Body of pancreas (tissue), 4 donors: ENCODE results near the gene CLNK.

ENCODE experiments used
- CTCF ChIP-seq, 7 experiments: fragments of 450-650 bp in 4 of 7; fragments of 200-600 bp in 3 of 7; sonication (generic) in 3 of 7; IDR thresholded peaks; one replicate each; pipeline ENCODE4 v1.5.1; 2016 to 2019; ENCODE audit warnings: antibody characterized with exemption in 7 of 7
- POLR2A ChIP-seq, 3 donors: fragments of 450-650 bp; IDR thresholded peaks; one replicate each; pipeline ENCODE4 v1.6.1; 2016; ENCODE audit warnings: antibody characterized with exemption in 3 of 3, mild to moderate bottlenecking in 2 of 3

GRCh38 chr4:10438924-10439323 is 245.6 kb downstream of the CLNK start:
- no peak for TF ChIP-seq CTCF (IDR thresholded peaks at IDR 0.05)
- TF ChIP-seq POLR2A (IDR thresholded peaks at IDR 0.05): no peak
